ENCODE measurements around the gene OCSTAMP. TPM values are rescaled to one million over a fixed set of nuclear protein-coding genes. Genes with fewer than 3 reads are reported as not detected.

The OCSTAMP gene
- not detected for total RNA-seq
- polyA plus RNA-seq = not detected
- long read RNA-seq, donor 1 = 0 reads
- long read RNA-seq, donor 2 = 0 reads
- long read RNA-seq, donor 3 = 0 reads
- long read RNA-seq, donor 4 = 0 reads

- no peak within 1 kb of the TSS for H3K27ac ChIP-seq (ENCODE audit: low read length)
- DNase-seq (no peak), ATAC-seq (no peak)
- H3K9me3 ChIP-seq (ENCODE audit: control insufficient read depth, low read length) = no peaks in the 10 kb centered on the region
- H3K27me3 ChIP-seq (ENCODE audit: control insufficient read depth, insufficient read depth) = no peaks in the 10 kb centered on the region
- H3K4me3 ChIP-seq (ENCODE audit: low read length) = no peak within 1 kb of the TSS
- no peaks in the 10 kb centered on the region for H3K4me1 ChIP-seq (ENCODE audit: control insufficient read depth, insufficient read depth, low read length)
- WGBS = 66% methylated on average over 9 of the region's 9 CpGs
- intact Hi-C loops (cut with DNase I) = loop anchor here in 1 of 4 donors (10.0 kb wide), 1 partner anchor 124 kb away; no protein-coding TSS in a partner anchor
Observed at GRCh38 chr20:46550461-46550860, at the start of gene OCSTAMP. OCSTAMP (minus strand) TSS chr20:46550654; CDS start chr20:46550560, 94 bp downstream.

GRCh38 chr20:46599227-46599987 lies 49.0 kb upstream of the OCSTAMP start:
- no peak overlapping the region for H3K27ac ChIP-seq (ENCODE audit: low read length)
- 89% methylated on average over 8 of the region's 8 CpGs for WGBS
- no peaks in the 10 kb centered on the region for H3K9me3 ChIP-seq (ENCODE audit: control insufficient read depth, low read length)
- intact Hi-C loops (cut with DNase I) = loop anchor here in 1 of 4 donors (10.0 kb wide), 1 partner anchor 65 kb away; no protein-coding TSS in a partner anchor
- DNase-seq (no peak), ATAC-seq (no peak)
- H3K4me1 ChIP-seq (ENCODE audit: control insufficient read depth, insufficient read depth, low read length) = no peaks in the 10 kb centered on the region
- no peaks in the 10 kb centered on the region for H3K27me3 ChIP-seq (ENCODE audit: control insufficient read depth, insufficient read depth)
- H3K4me3 ChIP-seq (ENCODE audit: low read length) = no peak overlapping the region

GRCh38 chr20:46595933-46596332 lies 45.5 kb upstream of the OCSTAMP start:
- no peak overlapping the region for H3K27ac ChIP-seq (ENCODE audit: low read length)
- H3K4me3 ChIP-seq (ENCODE audit: low read length) = no peak overlapping the region
- no peak for ATAC-seq
- no peaks in the 10 kb centered on the region for H3K27me3 ChIP-seq (ENCODE audit: control insufficient read depth, insufficient read depth)
- no peaks in the 10 kb centered on the region for H3K9me3 ChIP-seq (ENCODE audit: control insufficient read depth, low read length)
- intact Hi-C loops (cut with DNase I) = loop anchor here in 1 of 4 donors (10.0 kb wide), 1 partner anchor 61 kb away; no protein-coding TSS in a partner anchor
- 85% methylated on average over 8 of the region's 8 CpGs for WGBS
- H3K4me1 ChIP-seq (ENCODE audit: control insufficient read depth, insufficient read depth, low read length) = no peaks in the 10 kb centered on the region
- DNase-seq = no peak

GRCh38 chr20:46594725-46595124 lies 44.3 kb upstream of the OCSTAMP start:
- Histone ChIP-seq H3K9me3 (ENCODE audit: control insufficient read depth, low read length) (no peaks in the 10 kb centered on the region), H3K4me1 (ENCODE audit: control insufficient read depth, insufficient read depth, low read length) (no peaks in the 10 kb centered on the region), H3K27me3 (ENCODE audit: control insufficient read depth, insufficient read depth) (no peaks in the 10 kb centered on the region), H3K4me3 (ENCODE audit: low read length) (no peak overlapping the region), H3K27ac (ENCODE audit: low read length) (no peak overlapping the region)
- DNase-seq (no peak), ATAC-seq (no peak)
- 57% methylated on average over 2 of the region's 2 CpGs for WGBS
- intact Hi-C loops (cut with DNase I) = loop anchor here in 1 of 4 donors (10.0 kb wide), 1 partner anchor 60 kb away; no protein-coding TSS in a partner anchor

GRCh38 chr20:46592580-46593362 lies 42.3 kb upstream of the OCSTAMP start:
- H3K27ac ChIP-seq (ENCODE audit: low read length) = no peak overlapping the region
- no peak overlapping the region for H3K4me3 ChIP-seq (ENCODE audit: low read length)
- intact Hi-C loops (cut with DNase I) = loop anchor here in 1 of 4 donors (10.0 kb wide), 1 partner anchor 58 kb away; no protein-coding TSS in a partner anchor
- H3K4me1 ChIP-seq (ENCODE audit: control insufficient read depth, insufficient read depth, low read length) = no peaks in the 10 kb centered on the region
- DNase-seq (no peak), ATAC-seq (no peak)
- H3K27me3 ChIP-seq (ENCODE audit: control insufficient read depth, insufficient read depth) = no peaks in the 10 kb centered on the region
- H3K9me3 ChIP-seq (ENCODE audit: control insufficient read depth, low read length) = no peaks in the 10 kb centered on the region
- 97% methylated on average over 4 of the region's 4 CpGs for WGBS

- 43% methylated on average over 1 of the region's 1 CpG for WGBS
- ATAC-seq (no peak), DNase-seq (no peak)
- no peaks in the 10 kb centered on the region for H3K9me3 ChIP-seq (ENCODE audit: control insufficient read depth, low read length)
- no peak overlapping the region for H3K4me3 ChIP-seq (ENCODE audit: low read length)
- H3K27me3 ChIP-seq (ENCODE audit: control insufficient read depth, insufficient read depth) = no peaks in the 10 kb centered on the region
- no peak overlapping the region for H3K27ac ChIP-seq (ENCODE audit: low read length)
- intact Hi-C loops (cut with DNase I) = loop anchor here in 1 of 4 donors (10.0 kb wide), 1 partner anchor 56 kb away; no protein-coding TSS in a partner anchor
- H3K4me1 ChIP-seq (ENCODE audit: control insufficient read depth, insufficient read depth, low read length) = no peaks in the 10 kb centered on the region
Observed at GRCh38 chr20:46590443-46590842, 40.0 kb upstream of the OCSTAMP start.

- Histone ChIP-seq H3K4me1 (ENCODE audit: control insufficient read depth, insufficient read depth, low read length) (no peaks in the 10 kb centered on the region), H3K27ac (ENCODE audit: low read length) (no peak overlapping the region), H3K9me3 (ENCODE audit: control insufficient read depth, low read length) (no peaks in the 10 kb centered on the region), H3K4me3 (ENCODE audit: low read length) (no peak overlapping the region), H3K27me3 (ENCODE audit: control insufficient read depth, insufficient read depth) (no peaks in the 10 kb centered on the region)
- no peak for DNase-seq
- no peak for ATAC-seq
- intact Hi-C loops (cut with DNase I) = no loop called here
- 76% methylated on average over 14 of the region's 14 CpGs for WGBS
Observed at GRCh38 chr20:46588532-46589511, 38.4 kb upstream of the OCSTAMP start.

- Histone ChIP-seq H3K4me1 (ENCODE audit: control insufficient read depth, insufficient read depth, low read length) (no peaks in the 10 kb centered on the region), H3K4me3 (ENCODE audit: low read length) (no peak overlapping the region), H3K27ac (ENCODE audit: low read length) (no peak overlapping the region), H3K27me3 (ENCODE audit: control insufficient read depth, insufficient read depth) (no peaks in the 10 kb centered on the region), H3K9me3 (ENCODE audit: control insufficient read depth, low read length) (no peaks in the 10 kb centered on the region)
- intact Hi-C loops (cut with DNase I) = no loop called here
- WGBS = 80% methylated on average over 7 of the region's 7 CpGs
- no peak for DNase-seq
- no peak for ATAC-seq
Observed at GRCh38 chr20:46587986-46588385, 37.5 kb upstream of the OCSTAMP start.

- DNase-seq = no peak
- H3K9me3 ChIP-seq (ENCODE audit: control insufficient read depth, low read length) = no peaks in the 10 kb centered on the region
- H3K4me3 ChIP-seq (ENCODE audit: low read length) = no peak overlapping the region
- H3K27ac ChIP-seq (ENCODE audit: low read length) = no peak overlapping the region
- no peak for ATAC-seq
- H3K27me3 ChIP-seq (ENCODE audit: control insufficient read depth, insufficient read depth) = no peaks in the 10 kb centered on the region
- no peaks in the 10 kb centered on the region for H3K4me1 ChIP-seq (ENCODE audit: control insufficient read depth, insufficient read depth, low read length)
- WGBS = 98% methylated on average over 5 of the region's 5 CpGs
- intact Hi-C loops (cut with DNase I) = no loop called here
Observed at GRCh38 chr20:46586724-46587123, 36.3 kb upstream of the OCSTAMP start.

- DNase-seq (no peak), ATAC-seq (no peak)
- 52% methylated on average over 2 of the region's 2 CpGs for WGBS
- Histone ChIP-seq H3K4me3 (ENCODE audit: low read length) (no peak overlapping the region), H3K27ac (ENCODE audit: low read length) (no peak overlapping the region), H3K9me3 (ENCODE audit: control insufficient read depth, low read length) (no peaks in the 10 kb centered on the region), H3K27me3 (ENCODE audit: control insufficient read depth, insufficient read depth) (no peaks in the 10 kb centered on the region), H3K4me1 (ENCODE audit: control insufficient read depth, insufficient read depth, low read length) (no peaks in the 10 kb centered on the region)
- intact Hi-C loops (cut with DNase I) = no loop called here
Observed at GRCh38 chr20:46584508-46584907, 34.1 kb upstream of the OCSTAMP start.
